Osteoblast (primary cell): Measurements from ENCODE around the gene GRIN2D. TPM values are rescaled to one million over a fixed set of nuclear protein-coding genes. Genes with fewer than 3 reads are reported as not detected.

Source experiments
- DNase-seq: peaks from one replicate; pipeline ENCODE4 v3.0.0; 2011; ENCODE audit warnings: low spot score, mixed read lengths; ENCODE audit not compliant: insufficient read length; ENCODE audit errors: missing footprints
- H2AFZ ChIP-seq: 2 replicates; pipeline ENCODE4 v1.6.0; 2011; ENCODE audit warnings: mild to moderate bottlenecking, low read length
- H3K27ac ChIP-seq: 2 replicates; pipeline ENCODE4 v1.5.1; 2011; ENCODE audit warnings: mild to moderate bottlenecking, low read depth, low read length, moderate library complexity
- H3K27me3 ChIP-seq: 2 replicates; pipeline ENCODE4 v1.6.0; 2012; ENCODE audit warnings: mild to moderate bottlenecking, control low read depth, inconsistent platforms, low read length, moderate library complexity; ENCODE audit not compliant: insufficient read depth
- H3K36me3 ChIP-seq: 2 replicates; pipeline ENCODE4 v1.5.1; 2011; ENCODE audit warnings: mild to moderate bottlenecking, low read length, control low read depth, moderate library complexity; ENCODE audit not compliant: insufficient read depth
- H3K4me1 ChIP-seq: 2 replicates; pipeline ENCODE4 v1.5.1; 2011; ENCODE audit warnings: mild to moderate bottlenecking, low read length, control low read depth, moderate library complexity; ENCODE audit not compliant: insufficient read depth
- H3K4me2 ChIP-seq: 2 replicates; pipeline ENCODE4 v1.6.0; 2011; ENCODE audit warnings: mild to moderate bottlenecking, low read length; ENCODE audit not compliant: insufficient read depth
- H3K4me3 ChIP-seq: fragments of 200-600 bp; sonication (generic); 3 replicates; pipeline ENCODE4 v1.5.1; 2012; ENCODE audit warnings: mild to moderate bottlenecking, low read length, inconsistent platforms; ENCODE audit not compliant: insufficient read depth
- H3K79me2 ChIP-seq: 2 replicates; pipeline ENCODE4 v1.6.0; 2012; ENCODE audit warnings: mild to moderate bottlenecking, low read length, control low read depth, inconsistent platforms; ENCODE audit not compliant: insufficient read depth
- H3K9me3 ChIP-seq: 2 replicates; pipeline ENCODE4 v1.5.1; 2011; ENCODE audit warnings: low read depth, low read length, control low read depth
- H4K20me1 ChIP-seq: 2 replicates; pipeline ENCODE4 v1.6.0; 2012; ENCODE audit warnings: mild to moderate bottlenecking, low read length, control low read depth; ENCODE audit not compliant: insufficient read depth
- CTCF ChIP-seq: IDR thresholded peaks from 2 replicates; pipeline ENCODE4 v1.5.1; 2011; ENCODE audit warnings: mild to moderate bottlenecking, low read depth, low read length, moderate library complexity; ENCODE audit errors: extremely low read depth
- total RNA-seq: library from RNA; depleted of rRNA; stranded (reverse); fragments of >200 nt; gene quantifications from 2 replicates; pipeline ENCODE4 v1.2.3, GENCODE V29; 2012

GRIN2D gene
- total RNA-seq, 1 donor, result under 0.01 TPM

GRCh38 chr19:48362716-48363499 lies 30.6 kb upstream of the GRIN2D start:
- H4K20me1 ChIP-seq, result no peaks in the 10 kb centered on the region
- H3K36me3 ChIP-seq, result no peaks in the 10 kb centered on the region
- peak; percentile 99 for DNase-seq
- peaks cover 8% of the 10 kb centered on the region for H3K4me1 ChIP-seq
- H3K4me2 ChIP-seq, result peak overlapping the region; percentile 99
- H3K27me3 ChIP-seq, result no peaks in the 10 kb centered on the region
- no peaks in the 10 kb centered on the region for H3K9me3 ChIP-seq
- peak overlapping the region; percentile 82 for H3K27ac ChIP-seq
- H3K4me3 ChIP-seq, result peak overlapping the region; percentile 81
- TF ChIP-seq CTCF, result no peak
- H3K79me2 ChIP-seq, result no peaks in the 10 kb centered on the region
- H2AFZ ChIP-seq, result peak overlapping the region; percentile 97

- peak overlapping the region; percentile 82 for H3K27ac ChIP-seq
- peak overlapping the region; percentile 97 for H2AFZ ChIP-seq
- peak overlapping the region; percentile 81 for H3K4me3 ChIP-seq
- H3K9me3 ChIP-seq, result no peaks in the 10 kb centered on the region
- TF ChIP-seq CTCF, result no peak
- no peaks in the 10 kb centered on the region for H3K79me2 ChIP-seq
- no peaks in the 10 kb centered on the region for H3K36me3 ChIP-seq
- DNase-seq, result peak; percentile 75
- no peaks in the 10 kb centered on the region for H4K20me1 ChIP-seq
- peaks cover 8% of the 10 kb centered on the region for H3K4me1 ChIP-seq
- peak overlapping the region; percentile 99 for H3K4me2 ChIP-seq
- no peaks in the 10 kb centered on the region for H3K27me3 ChIP-seq
Measured at GRCh38 chr19:48363500-48363809, 30.0 kb upstream of the GRIN2D start.

- no peaks in the 10 kb centered on the region for H3K79me2 ChIP-seq
- no peaks in the 10 kb centered on the region for H3K36me3 ChIP-seq
- no peak for TF ChIP-seq CTCF
- H3K4me1 ChIP-seq, result peaks cover 8% of the 10 kb centered on the region
- peak within 1 kb of the TSS; percentile 97 for H2AFZ ChIP-seq
- peak within 1 kb of the TSS; percentile 81 for H3K4me3 ChIP-seq
- H3K9me3 ChIP-seq, result no peaks in the 10 kb centered on the region
- H3K4me2 ChIP-seq, result peak within 1 kb of the TSS; percentile 99
- no peaks in the 10 kb centered on the region for H4K20me1 ChIP-seq
- no peaks in the 10 kb centered on the region for H3K27me3 ChIP-seq
- H3K27ac ChIP-seq, result peak within 1 kb of the TSS; percentile 82
- peak; percentile 99 for DNase-seq
Measured at GRCh38 chr19:48363810-48364597, 29.5 kb upstream of the GRIN2D start, which contains the start of the genes SYNGR4 and TMEM143. SYNGR4 (plus strand) TSS chr19:48364367; CDS start chr19:48365843, 1,476 bp downstream. TMEM143 (minus strand) TSS chr19:48363940; CDS start chr19:48363920, 20 bp downstream.
